Measurements from ENCODE around the gene PALB2. TPM values are rescaled to one million over a fixed set of nuclear protein-coding genes. Genes with fewer than 3 reads are reported as not detected.
"Not testable (repeated sequence)": the region's sequence is repeated elsewhere in the genome, so short reads cannot be mapped to it uniquely, and the experiment has no call there.

Gene PALB2
- total RNA-seq, 1 donor from 2014 or later, result 14.4 TPM

DNA sequence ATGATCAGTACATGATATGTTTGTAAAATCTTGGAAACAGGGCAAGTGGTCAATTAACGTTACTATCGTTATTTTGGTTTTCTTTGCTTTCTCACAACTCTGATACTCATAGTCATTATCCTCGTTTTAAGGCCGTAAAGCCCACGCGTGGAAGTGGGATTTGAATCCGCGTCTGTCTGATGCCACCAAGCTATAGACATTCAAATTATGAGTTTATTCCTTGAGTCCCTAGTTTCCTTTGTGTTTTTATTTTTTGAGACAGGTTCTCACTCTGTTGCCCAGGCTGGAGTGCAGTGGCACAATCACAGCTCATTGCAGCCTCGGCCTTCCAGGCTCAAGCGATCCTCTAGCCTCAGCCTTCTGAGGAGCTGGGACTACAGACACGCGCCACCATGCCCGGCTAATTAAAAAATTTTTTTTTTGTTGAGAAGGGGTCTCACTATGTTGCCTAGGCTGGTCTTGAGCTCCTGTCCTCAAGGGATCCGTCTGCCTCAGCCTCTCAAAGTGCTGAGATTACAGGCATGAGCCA is 1.2 kb upstream of the PALB2 start:
- peak overlapping the region; percentile 96 for H3K4me3 Mint-ChIP-seq (ENCODE audit: unreplicated experiment)
- TF ChIP-seq, protein P1, sequence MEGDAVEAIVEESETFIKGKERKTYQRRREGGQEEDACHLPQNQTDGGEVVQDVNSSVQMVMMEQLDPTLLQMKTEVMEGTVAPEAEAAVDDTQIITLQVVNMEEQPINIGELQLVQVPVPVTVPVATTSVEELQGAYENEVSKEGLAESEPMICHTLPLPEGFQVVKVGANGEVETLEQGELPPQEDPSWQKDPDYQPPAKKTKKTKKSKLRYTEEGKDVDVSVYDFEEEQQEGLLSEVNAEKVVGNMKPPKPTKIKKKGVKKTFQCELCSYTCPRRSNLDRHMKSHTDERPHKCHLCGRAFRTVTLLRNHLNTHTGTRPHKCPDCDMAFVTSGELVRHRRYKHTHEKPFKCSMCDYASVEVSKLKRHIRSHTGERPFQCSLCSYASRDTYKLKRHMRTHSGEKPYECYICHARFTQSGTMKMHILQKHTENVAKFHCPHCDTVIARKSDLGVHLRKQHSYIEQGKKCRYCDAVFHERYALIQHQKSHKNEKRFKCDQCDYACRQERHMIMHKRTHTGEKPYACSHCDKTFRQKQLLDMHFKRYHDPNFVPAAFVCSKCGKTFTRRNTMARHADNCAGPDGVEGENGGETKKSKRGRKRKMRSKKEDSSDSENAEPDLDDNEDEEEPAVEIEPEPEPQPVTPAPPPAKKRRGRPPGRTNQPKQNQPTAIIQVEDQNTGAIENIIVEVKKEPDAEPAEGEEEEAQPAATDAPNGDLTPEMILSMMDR (IDR thresholded peaks at IDR 0.05; ENCODE audit: partially characterized antibody, unreplicated experiment), result no peak
- no peaks in the 10 kb centered on the region for H3K9me3 Mint-ChIP-seq (ENCODE audit: unreplicated experiment)
- H3K4me1 Mint-ChIP-seq (ENCODE audit: low read depth, unreplicated experiment), result peaks cover 4% of the 10 kb centered on the region
- DNase-seq, result no peak
- no peaks in the 10 kb centered on the region for H3K36me3 Mint-ChIP-seq (ENCODE audit: unreplicated experiment)
- H3K27ac Mint-ChIP-seq (ENCODE audit: unreplicated experiment), result peak overlapping the region; percentile 90
- peaks cover 7% of the 10 kb centered on the region for H3K27me3 Mint-ChIP-seq (ENCODE audit: unreplicated experiment)

DNA sequence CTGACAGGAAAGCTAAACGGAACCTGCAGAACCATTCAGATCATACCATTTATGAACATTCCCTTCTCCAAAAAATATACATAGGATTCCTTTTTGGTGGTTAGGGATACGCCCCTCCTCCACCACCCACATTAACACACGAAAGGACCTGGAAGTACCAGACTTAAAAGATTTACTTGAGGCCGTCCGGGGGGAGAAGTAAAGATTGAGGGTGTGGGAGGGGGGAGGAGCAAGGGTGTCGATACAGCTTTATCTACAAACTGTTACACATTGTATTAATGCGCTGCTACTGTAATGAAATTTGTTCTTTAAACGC is 537 bp downstream of the PALB2 start:
- Mint-ChIP-seq H3K36me3 (ENCODE audit: unreplicated experiment) (no peaks in the 10 kb centered on the region), H3K27ac (ENCODE audit: unreplicated experiment) (peak overlapping the region; percentile 35), H3K9me3 (ENCODE audit: unreplicated experiment) (no peaks in the 10 kb centered on the region), H3K27me3 (ENCODE audit: unreplicated experiment) (peaks cover 7% of the 10 kb centered on the region), H3K4me1 (ENCODE audit: low read depth, unreplicated experiment) (peaks cover 4% of the 10 kb centered on the region), H3K4me3 (ENCODE audit: unreplicated experiment) (peak overlapping the region; percentile 96)
- TF ChIP-seq, protein P1 (IDR thresholded peaks at IDR 0.05; ENCODE audit: partially characterized antibody, unreplicated experiment), result no peak
- no peak for DNase-seq

DNA sequence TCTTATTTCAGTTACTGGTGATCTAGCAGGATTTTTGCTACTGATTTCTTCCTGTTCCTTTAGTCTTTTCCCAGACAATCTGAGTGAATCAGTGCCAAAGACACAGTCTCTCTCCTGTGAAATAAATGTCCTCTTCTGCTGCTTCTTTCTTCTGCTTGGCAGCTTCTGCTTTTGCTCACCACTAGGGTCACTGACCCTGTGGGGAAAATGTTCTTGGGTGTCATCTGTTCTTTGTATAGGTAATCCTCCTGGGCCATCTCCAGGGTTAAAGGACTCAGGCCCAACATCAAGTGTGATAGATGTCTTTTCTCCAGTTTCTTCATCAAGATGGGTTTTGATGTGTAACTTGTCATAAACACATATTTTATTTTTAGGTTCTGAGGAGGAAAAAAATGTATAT is 5.2 kb downstream of the PALB2 start:
- H3K36me3 Mint-ChIP-seq (ENCODE audit: unreplicated experiment), result no peaks in the 10 kb centered on the region
- H3K27ac Mint-ChIP-seq (ENCODE audit: unreplicated experiment), result no peak overlapping the region
- peaks cover 1% of the 10 kb centered on the region for H3K4me1 Mint-ChIP-seq (ENCODE audit: low read depth, unreplicated experiment)
- H3K9me3 Mint-ChIP-seq (ENCODE audit: unreplicated experiment), result no peaks in the 10 kb centered on the region
- no peak for DNase-seq
- H3K27me3 Mint-ChIP-seq (ENCODE audit: unreplicated experiment), result peaks cover 7% of the 10 kb centered on the region
- no peak overlapping the region for H3K4me3 Mint-ChIP-seq (ENCODE audit: unreplicated experiment)
- TF ChIP-seq, protein P1 (IDR thresholded peaks at IDR 0.05; ENCODE audit: partially characterized antibody, unreplicated experiment), result no peak

DNA sequence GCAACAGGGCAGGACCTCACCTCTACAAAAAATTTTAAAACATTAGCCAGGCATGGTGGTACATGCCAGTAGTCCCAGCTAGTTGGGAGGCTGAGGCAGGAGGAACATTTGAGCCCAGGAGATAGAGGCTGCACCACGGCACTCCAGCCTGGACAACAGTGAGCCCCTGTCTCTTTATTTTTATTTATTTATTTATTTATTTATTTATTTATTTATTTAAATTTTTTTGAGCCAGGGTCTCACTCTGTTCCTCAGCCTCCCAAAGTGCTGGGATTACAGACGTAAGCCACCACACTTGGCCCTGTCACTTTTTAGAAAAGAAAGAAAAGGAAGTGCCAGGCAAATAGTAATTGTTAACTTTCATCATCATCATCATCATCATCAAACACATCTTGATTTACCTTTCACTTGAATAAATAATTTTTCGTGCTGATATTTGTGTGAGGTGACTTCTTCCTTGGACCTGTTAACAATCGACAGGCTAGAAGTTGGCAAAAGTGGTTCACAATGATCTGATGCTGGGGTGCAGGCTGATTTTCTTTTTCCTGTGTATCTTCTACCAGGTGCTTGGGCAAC is 6.6 kb downstream of the PALB2 start:
- H3K27ac Mint-ChIP-seq (ENCODE audit: unreplicated experiment), result no peak overlapping the region
- no peaks in the 10 kb centered on the region for H3K9me3 Mint-ChIP-seq (ENCODE audit: unreplicated experiment)
- no peaks in the 10 kb centered on the region for H3K27me3 Mint-ChIP-seq (ENCODE audit: unreplicated experiment)
- TF ChIP-seq, protein P1 (IDR thresholded peaks at IDR 0.05; ENCODE audit: partially characterized antibody, unreplicated experiment), result no peak
- H3K4me3 Mint-ChIP-seq (ENCODE audit: unreplicated experiment), result no peak overlapping the region
- no peaks in the 10 kb centered on the region for H3K4me1 Mint-ChIP-seq (ENCODE audit: low read depth, unreplicated experiment)
- no peak for DNase-seq
- H3K36me3 Mint-ChIP-seq (ENCODE audit: unreplicated experiment), result no peaks in the 10 kb centered on the region

DNA sequence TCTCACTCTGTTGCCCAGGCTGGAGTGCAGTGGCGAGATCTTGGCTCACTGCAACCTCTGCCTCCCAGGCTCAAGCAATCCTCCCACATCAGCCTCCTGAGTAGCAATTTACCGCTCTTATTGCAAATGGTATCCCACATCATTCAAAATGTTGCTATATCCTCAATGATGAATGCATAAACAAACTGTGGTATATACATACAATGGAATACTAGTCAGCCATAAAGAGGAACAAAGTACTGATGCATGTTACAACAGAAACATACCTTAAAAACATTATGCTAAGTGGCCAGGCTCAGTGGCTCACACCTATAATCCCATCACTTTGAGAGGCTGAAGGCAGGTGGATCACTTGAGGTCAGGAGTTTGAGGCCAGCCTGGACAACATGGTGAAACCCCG is 9.2 kb downstream of the PALB2 start:
- H3K27me3 Mint-ChIP-seq (ENCODE audit: unreplicated experiment); H3K36me3 Mint-ChIP-seq (ENCODE audit: unreplicated experiment); H3K4me1 Mint-ChIP-seq (ENCODE audit: low read depth, unreplicated experiment): not testable (repeated sequence)

More for the DNA sequence above, 9.2 kb downstream of the PALB2 start:
- H3K4me3 Mint-ChIP-seq (ENCODE audit: unreplicated experiment); DNase-seq; H3K9me3 Mint-ChIP-seq (ENCODE audit: unreplicated experiment); H3K27ac Mint-ChIP-seq (ENCODE audit: unreplicated experiment): not testable (repeated sequence)
